Activated naive CD8-positive, alpha-beta T cell treated with anti-CD3 and anti-CD28 coated beads, Interleukin-2, amount 50 U/mL, for 16 hours (primary cell): ENCODE measurements around the gene C16orf90.
"Not testable (repeated sequence)": the region's sequence is repeated elsewhere in the genome, so short reads cannot be mapped to it uniquely, and the experiment has no call there.

Experiments
- DNase-seq: peaks from one replicate; pipeline ENCODE4 v3.0.0-alpha.2; 2020; ENCODE audit warnings: low read depth, low spot score

The C16orf90 gene

DNA sequence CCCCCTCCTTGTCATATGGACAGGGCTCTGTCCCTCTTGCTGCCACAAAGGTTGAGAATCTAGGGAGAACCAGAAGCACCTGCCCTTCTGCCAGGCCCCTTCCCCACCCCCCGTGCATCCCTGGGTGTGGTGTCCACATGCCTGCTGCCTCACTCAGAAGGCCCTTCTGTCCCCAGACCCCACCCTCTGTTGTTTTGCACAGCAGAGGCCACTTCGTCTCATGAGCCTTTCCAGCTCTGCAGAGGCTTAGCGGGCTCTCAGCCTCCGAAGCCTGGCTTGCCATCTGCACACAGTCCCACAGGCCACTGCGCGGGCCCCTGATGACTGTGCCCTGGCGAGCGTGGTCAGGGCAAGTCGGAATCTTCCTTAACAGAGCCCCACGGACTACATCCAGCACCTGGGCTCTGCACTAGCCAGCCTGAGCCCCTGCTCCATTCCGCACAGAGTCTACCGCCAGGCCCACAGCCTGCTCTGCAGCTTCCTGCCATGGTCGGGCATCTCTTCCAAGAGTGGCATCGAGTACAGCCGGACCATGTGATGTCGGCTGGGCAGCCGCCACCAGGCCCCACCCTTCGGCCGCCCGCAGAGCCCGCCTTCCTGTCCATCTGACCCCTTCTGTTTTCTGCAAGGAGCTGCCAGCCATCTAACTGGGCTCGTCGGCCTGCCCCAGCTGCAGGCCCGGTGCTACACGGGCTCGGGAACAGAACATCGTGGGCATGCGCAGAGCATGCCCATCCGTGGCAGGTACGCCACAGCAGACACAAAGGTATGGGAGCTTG lies 10.8 kb downstream of the C16orf90 start:
- DNase-seq, result no peak

DNA sequence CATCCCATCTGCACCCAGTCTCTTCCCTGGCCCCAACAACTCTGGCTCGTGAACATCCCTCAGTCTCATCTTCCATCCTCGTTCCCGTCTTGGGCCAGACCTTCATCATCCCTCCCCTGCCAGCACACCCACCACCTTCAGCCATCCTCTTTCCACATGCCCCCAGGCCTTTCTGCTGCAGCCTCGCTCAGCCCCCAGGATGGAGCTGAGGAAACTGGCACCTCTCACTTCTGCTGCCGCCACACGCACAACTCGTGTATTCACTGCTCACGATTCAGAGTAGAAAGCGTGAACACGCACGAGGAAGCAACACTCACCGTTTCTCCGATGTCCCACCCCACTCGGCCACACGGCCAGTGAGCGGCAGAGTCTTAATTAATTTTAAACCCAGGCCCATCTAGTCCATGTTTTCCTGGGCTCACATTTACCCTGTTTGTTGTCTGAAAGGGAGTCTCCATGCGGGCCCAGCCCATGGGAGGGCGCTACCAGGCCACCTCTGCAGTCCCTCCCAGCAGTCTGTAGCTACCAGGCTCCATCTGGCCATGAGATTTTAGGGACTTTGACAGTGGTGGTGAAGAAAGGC lies 12.5 kb downstream of the C16orf90 start:
- no peak for DNase-seq

DNA sequence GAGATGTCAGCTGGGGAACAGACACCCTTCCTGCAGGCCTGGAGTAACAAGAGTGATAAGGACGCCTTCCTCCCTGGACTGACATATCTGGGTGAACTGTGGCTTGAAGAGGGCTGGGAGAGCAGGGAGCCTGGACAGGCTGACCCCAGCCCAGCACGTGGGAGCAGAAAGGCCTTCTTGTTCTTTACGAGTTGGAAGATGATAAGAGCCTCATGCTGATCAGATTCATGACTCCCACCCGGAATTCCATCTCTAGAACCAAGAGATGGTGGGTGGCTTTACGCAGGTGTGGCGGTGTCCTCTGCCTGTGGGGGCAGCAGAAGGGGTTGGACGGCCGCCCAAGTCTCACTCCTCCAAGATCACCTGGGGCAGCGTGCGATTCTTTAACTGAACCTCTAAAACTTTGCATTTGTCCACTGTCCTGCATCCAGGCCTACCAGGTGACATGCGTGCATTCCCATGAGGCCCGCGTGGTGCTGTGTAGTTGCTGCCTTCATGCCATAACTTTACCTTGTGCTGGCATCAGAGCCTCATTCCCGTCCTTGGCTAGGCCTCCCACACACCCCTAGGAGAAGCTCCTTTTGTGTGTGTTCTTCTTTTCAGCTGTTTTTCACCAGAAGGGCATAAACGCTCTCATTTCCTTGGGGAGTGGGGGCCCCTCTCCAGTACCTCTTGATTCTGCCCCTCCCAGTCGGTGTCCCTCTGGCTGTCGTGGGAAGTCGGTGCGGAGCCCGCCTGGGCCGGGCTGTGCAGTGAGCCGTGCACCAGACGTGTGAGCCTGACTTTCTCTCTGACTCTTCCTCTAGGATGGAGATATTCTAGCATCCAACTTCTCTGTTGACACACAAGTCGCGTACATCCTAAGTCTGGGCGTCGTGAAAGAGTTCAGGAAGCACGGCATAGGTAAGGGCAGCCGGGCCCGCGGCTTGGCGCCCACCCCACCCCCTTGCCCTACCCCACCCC lies 13.3 kb downstream of the C16orf90 start:
- DNase-seq, result no peak

DNA sequence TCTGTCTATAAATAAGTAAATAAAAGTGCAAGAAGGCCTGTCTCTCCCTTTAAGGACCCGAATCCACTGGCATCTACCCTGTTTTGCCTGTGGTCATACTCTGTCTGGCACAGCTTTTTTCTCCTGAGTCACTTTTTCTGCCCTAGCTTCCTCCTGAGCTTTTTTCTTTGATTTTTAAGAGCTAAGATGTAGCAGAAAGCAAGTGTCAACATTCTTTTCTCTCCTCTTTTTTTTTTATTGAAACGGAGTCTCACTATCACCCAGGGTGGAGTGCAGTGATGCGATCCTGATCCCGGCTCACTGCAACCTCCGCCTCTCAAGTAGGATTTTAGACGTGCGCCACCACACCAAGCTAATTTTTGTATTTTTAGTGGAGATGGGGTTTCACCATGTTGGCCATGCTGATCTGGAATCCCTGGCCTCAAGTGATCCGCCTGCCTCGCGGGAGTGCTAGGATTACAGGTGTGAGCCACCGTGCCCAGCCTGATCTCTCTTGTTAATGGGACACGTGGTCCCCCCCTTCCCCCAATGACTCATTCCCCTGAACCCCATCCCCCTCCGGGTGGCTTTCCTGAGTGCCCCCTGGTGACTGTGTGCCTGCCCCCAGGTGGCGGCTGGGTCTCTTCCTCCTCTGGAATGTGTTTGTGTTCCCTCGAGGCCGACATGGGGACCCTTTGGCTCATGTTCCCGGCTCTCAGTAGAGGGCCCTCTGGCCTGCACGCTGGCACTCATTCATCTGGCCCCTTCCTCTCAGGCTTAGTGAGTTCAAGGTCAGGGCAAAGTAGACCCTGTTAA lies 14.2 kb downstream of the C16orf90 start:
- no peak for DNase-seq

DNA sequence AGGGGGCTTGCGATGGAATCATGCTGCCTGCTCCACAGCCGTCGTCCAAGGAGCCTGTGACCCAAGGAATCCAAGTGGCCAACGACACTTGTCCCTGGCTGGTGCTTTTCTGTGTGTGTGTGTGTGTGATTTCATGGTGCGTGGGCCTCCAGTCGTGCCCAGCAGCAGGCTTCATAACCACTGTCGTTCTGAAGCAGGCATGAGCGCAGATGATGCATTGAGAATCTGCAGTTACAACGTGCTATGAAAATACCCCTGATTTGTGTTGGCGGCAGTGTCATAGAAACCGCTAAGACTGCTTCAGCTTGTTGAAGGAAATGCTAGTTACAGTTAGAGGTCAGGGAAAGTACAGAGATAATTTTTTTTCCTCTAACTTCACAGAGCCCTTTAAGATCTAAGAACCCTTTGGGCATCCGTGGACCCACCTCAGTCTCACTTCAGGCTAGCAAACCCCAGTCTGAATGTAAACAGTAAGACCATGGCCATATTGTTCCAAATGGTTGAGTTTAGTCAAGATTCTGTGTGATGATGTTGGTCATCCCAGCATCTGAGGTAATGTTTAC lies 15.6 kb downstream of the C16orf90 start:
- DNase-seq, result no peak

DNA sequence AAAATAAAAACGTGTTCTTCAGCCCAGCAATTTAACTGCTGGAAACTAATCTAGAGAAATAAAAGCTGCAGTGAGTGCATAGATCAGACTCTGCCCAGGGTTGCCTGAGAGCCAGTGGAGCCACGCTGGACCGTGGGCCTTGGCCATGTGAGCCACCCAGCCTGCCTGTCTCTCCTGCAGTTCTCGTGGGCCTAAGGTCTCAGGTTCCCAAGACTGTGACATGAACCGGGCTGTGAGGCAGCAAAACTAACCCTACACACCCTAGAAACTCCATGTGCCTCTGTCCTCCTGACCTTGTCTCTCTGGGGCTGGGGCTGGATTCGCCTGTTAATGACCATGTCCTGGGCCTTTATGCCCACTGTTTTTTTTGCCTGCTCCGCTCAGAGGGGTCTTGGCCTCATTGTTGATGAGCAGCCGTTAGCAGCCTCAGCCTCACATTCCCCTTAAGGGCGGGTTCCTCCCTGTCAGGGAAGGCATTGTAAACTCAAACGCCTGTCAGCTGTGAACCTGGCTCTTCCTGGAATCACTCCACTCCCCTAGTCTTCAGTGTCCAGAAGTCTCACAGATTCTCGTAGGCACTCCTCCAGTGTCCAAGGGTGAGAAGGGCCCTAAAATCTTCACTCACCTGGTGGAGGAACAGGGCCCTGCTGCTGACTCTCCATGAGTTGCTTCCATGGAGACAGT lies 16.9 kb downstream of the C16orf90 start:
- DNase-seq, result no peak

DNA sequence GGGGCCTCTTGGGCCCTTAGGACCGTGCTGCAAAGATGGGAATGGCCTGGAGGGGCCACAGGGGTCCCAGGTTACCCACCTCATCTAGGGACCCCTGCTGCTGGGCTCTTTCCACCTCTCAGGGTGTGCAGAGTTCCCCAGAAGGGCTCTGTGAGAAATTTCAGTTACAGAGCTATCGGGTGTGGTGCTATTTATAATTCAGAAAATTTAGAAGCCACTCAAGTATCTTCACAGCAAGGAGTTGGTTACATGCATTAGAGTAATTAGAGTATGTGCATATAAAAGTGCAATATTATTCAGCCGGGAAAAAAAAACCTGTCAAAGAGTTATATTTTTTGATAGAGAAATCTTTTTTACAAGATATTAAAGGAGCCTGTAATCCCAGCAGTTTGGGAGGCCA lies 18.9 kb downstream of the C16orf90 start:
- no peak for DNase-seq

DNA sequence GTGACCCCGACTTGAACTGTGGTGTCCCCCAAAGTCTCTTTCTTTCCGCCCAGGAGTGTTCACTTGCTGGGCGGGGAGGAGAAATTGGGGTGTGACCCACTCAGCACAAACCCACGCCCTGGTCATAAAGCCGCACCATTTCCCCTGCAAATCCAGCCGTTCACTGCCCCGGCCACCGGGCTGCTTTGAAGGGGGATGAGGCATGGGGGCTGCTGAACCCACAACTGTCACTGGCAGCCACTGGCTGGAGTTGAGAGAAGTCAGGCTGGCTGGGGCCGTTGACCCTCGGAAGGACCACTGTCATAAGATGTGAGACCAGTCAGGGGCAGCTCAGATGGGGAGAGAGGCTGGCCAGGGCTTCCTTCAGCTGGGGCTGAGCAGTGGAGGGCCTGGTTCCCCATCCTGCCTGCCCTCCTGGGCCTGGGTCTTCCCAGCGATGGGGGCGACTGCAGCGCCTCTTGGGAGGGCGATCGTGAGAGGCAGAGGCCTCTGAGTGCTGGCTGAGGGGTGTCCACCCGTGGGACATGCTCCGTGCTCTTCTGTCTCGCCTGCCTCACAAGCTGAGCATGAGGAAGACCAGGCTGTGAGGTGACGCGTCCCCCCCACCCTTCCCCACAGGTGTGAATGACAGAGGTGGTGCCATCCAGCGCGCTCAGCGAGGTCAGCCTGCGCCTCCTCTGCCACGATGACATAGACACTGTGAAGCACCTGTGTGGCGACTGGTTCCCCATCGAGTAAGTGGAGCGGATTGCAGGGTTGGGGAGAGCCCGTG lies 19.5 kb downstream of the C16orf90 start:
- no peak for DNase-seq

DNA sequence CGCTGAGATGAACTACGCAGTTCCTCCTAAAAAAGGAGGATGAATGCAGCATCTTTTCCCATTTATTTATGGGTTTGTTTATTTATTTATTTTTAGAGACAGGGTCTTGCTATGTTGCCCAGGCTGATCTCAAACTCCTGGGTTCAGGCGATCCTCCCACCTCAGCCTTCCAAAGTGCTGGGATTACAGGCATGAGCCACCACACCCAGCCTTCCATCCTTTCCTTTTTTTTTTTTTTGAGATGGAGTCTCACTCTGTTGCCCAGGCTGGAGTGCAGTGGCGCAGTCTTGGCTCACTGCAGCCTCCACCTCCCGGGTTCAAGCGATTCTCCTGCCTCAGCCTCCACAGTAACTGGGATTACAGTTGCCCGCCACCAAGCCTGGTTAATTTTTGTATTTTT lies 20.4 kb downstream of the C16orf90 start:
- DNase-seq, result not testable (repeated sequence)

DNA sequence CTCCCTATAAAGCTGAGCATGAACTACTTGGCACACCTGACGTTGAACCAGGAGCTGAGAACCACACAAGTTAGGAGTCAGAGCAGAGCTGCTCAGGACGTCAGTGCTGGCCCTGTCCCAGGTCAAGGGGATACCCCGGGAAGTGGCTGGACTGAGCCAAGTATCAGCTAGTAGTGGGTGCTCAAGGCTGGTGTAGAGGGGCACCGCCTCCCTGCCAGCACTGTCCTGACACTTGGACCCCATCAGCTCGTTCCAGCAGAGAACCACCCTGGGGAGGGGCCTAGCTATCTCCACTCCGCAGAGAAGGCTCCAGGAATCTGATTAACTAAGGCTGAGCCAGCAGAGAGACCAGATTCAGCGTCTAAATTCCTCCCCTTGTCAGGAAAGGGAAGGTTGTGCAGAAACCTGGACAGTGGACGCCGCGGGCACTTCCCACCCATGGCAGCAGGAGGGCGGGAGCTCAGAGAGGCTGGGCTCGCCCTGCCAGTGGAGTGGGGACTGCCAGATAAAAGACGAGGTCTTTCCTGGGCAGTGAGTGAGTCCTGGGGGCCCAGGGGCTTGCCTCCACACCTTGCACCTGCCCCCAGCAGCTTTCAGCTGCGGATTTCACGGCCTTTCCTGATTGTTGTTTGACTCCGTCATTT lies 21.0 kb downstream of the C16orf90 start:
- no peak for DNase-seq

DNA sequence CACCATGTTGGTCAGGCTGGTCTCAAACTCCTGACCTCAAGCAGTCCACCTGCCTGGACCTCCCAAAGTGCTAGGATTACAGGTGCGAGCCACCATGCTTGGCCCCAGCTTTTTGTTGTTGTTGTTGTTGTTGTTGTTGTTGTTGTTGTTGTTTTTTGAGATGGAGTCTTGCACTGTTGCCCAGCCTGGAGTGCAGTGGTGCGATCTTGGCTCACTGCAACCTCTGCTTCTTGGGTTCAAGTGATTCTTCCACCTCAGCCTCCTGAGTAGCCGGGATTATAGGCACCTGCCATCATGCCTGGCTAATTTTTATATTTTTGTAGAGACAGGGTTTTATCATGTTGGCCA lies 21.7 kb downstream of the C16orf90 start:
- not testable (repeated sequence) for DNase-seq

DNA sequence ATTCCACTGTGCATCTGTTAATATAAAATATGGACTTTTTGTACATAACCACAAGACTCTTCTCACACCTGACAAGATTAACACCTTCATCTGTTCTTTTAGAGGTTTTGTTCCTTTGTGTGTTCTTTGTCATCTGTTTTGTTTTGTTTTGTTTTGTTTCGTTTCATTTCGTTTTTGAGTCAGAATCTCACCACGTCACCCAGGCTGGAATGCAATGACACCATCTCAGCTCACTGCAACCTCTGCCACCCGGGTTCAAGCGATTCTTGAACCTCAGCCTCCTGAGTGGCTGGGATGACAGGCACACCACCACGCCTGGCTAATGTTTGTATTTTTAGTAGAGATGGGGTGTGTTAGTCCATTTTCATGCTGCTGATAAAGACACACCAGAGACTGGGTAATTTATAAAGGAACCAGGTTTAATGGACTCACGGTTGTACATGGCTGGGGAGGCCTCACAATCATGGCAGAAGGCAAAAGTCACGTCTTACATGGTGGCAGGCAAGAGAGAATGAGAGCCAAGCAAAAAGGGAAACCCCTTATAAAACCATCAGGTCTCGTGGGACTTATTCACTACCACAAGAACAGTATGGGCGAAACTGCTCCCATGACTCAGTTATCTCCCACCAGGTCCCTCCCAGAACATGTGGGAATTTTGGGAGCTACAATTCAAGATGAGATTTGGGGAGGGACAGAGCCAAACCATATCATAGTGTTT lies 22.3 kb downstream of the C16orf90 start:
- DNase-seq, result no peak

DNA sequence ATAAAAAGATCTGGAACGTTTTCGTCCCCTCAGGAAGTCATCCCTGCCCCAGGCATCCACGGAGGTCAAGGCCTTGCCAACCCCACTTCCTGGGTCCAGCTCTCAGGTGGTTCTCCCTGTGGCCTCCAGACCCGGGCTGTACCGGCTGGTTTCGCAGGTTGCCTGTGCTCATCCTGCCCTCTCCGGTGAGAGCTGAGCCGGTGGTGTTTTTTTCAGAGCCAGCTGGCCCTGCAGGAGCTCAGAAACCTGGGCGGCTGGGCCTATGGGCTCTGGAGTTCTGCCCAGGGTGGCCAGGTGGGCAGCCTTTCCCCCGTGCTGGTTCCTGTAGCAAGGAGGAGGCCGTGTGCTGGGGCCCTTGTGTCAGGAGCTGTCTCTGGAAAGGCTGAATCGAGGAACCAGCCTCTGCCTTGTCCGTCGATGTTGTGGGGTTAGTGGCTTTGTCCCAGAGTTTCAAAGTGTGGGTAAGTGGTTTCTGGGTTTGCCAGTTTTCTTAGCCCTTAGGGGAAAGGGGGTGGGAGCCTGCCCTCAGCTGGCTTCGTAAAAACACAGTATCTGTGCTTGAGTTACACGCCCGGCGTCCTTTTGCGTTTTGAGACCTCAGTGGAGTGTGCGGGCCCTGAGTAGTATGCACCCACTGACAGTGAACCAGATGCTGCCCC lies 23.6 kb downstream of the C16orf90 start:
- DNase-seq, result no peak

DNA sequence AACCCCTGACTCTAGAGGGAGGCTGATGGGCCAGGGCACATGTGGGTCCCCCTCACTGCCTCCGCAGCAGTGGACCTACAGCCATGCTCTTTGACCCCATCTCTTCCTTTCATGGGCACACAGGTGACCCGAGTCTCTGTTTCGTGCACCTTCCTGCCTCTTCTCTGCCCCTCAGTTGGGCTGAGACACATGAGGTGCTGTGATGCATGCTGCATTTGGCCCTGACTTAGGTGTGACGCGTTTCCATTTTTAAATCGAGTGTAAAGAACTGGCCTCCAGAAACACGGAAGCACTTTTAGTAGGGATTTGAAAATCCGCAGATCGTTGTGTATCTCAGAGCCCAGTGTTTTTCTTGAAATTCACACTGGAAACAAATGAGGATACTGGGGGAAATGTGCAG lies 24.6 kb downstream of the C16orf90 start:
- DNase-seq, result no peak

DNA sequence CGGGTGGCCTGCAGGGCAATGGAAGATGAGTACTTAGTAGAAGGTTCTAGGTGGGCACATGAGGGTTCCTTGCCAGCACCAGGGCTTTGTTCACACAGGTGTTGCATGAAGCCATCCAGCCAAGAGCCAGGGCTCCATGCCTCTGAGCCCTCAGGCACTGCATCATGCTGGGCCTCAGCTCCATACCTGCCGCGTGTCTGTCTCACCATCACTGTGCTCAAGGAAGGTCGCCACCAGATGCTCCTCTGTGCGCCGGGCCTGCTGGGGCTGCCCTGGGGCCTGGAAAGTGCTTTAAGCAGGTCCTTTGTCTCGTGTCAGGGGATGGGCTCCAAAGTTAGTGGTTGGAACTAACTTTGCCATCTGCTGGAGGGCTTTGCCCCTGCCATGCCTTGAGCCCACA lies 25.6 kb downstream of the C16orf90 start:
- no peak for DNase-seq

DNA sequence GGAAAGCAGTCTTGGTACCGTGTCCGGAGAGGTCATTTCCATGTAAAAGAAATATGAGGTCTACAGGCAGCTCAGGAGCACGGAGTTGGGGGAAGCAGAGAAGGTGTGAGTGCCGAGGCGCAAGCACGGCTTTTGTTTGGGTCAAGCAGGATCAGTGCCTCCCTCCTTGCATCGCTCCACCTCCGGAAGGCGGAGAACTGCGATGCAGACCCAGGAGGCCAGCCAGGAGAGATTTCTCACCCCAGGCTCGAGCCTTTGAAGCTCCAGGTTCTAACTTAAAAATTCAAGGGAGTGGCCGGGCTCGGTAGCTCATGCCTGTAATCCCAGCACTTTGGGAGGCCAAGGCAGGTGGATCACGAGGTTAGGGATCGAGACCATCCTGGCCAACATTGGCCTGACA lies 26.8 kb downstream of the C16orf90 start:
- no peak for DNase-seq

DNA sequence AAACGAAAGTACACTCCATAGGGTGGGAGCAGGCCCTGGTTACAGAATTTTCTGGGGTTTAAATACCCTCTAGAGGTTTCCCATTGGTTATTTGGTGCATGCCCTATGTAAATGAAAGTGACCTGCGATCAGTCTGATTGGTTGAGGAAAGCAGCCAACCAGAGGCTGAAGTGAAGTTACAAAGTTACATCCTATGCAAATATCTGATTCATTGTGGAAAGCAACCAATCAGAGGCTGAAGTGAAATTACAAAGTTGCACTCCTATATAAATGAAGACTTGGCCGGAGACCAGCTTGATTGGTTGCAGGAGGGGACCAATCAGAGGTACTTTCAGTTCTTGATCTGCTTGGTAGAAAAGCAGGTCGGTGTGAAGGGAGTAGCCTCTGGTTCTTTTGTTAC lies 27.4 kb downstream of the C16orf90 start:
- no peak for DNase-seq

DNA sequence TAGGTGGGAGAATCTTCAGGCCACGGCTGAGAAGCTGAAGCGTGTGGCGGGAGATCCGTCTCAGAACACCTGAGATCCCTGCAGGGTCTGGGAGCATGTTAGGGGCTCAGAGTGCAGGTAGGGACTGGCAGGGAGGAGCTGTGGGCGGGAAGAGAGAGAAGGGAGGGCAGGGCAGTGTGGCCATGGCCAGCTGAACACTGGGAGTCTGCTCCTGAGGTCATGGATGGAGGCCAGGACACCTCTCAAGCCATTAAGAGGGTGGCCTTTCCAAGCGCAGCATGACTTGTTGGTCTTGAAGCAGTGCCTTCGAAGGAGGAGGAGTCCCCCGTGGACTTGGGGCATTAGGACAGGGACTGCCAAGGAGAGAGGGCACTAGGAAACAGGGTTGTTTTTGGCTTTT lies 28.1 kb downstream of the C16orf90 start:
- DNase-seq, result no peak
